Measurements from ENCODE around the gene TAP2. TPM values are rescaled to one million over a fixed set of nuclear protein-coding genes. Genes with fewer than 3 reads are reported as not detected.

The TAP2 gene
- total and polyA plus RNA-seq, 2 of the 13 experiments (the other 11 are each of a cell fraction or from before 2014, with no cell fraction given), result 10.3 to 17.6 TPM

DNA sequence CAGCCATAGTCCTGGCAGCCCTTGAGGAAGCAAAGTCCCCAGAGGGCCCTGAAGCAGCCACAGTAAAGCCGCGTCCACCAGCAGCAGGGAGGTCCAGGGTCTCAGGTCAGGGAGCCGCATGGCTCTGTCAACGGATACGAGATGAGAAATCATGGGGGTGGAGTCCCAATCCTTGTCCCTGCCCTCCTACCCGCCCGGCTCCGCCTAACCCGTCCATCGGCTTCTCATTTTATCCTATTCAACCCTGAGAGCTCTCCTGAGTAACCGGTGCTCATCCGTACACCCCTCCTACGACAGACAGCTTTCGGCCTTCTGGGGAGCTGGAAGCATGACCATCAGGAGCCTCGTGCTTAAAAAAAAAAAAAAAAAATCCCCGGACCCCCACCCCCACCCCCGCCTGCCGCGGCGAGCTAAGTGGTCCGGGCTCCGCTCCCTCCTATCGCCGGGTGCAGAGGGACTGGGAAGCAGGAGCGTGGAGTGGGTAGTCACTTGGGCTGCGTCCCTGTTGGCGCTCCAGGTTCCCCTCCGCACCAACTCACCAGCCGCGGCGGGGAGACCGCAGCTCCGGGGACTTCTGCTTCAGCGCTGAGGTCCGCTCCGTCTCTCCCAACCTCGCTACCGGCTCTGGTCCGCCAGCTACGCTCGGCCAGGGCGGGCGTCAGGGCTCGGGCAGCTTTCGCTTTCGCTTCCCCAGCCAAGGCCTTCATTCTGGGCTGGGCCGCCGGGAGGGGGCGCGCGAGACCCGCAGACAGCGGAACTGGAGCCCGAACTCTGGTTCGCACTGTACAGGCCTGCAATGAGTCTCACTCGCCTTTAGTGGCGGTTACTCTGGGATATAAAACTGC, at the start of gene TAP2 (continued):
- TF ChIP-seq, protein P1, sequence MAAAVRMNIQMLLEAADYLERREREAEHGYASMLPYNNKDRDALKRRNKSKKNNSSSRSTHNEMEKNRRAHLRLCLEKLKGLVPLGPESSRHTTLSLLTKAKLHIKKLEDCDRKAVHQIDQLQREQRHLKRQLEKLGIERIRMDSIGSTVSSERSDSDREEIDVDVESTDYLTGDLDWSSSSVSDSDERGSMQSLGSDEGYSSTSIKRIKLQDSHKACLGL (CRISPR knock-in tag; IDR thresholded peaks at IDR 0.05), result peak; percentile 88
- TF ChIP-seq ZMYM4 (CRISPR knock-in tag; IDR thresholded peaks at IDR 0.05), result peak; percentile 50
- TF ChIP-seq, protein P2, sequence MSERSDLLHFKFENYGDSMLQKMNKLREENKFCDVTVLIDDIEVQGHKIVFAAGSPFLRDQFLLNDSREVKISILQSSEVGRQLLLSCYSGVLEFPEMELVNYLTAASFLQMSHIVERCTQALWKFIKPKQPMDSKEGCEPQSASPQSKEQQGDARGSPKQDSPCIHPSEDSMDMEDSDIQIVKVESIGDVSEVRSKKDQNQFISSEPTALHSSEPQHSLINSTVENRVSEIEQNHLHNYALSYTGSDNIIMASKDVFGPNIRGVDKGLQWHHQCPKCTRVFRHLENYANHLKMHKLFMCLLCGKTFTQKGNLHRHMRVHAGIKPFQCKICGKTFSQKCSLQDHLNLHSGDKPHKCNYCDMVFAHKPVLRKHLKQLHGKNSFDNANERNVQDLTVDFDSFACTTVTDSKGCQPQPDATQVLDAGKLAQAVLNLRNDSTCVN (CRISPR knock-in tag; IDR thresholded peaks at IDR 0.05; ENCODE audit: borderline replicate concordance), result no peak; the same call in 1 of the 2 replicates
- peak; percentile 81; the same call in 1 of the 2 replicates for TF ChIP-seq ZNF556 (CRISPR knock-in tag; IDR thresholded peaks at IDR 0.05; ENCODE audit: borderline replicate concordance)
- TF ChIP-seq ZNF331 (CRISPR knock-in tag; IDR thresholded peaks at IDR 0.05), result peak; percentile 87; the same call in 1 of the 2 replicates
- no peak for TF ChIP-seq ZNF615 (CRISPR knock-in tag; IDR thresholded peaks at IDR 0.05; ENCODE audit: borderline replicate concordance)
- TF ChIP-seq, protein P3, sequence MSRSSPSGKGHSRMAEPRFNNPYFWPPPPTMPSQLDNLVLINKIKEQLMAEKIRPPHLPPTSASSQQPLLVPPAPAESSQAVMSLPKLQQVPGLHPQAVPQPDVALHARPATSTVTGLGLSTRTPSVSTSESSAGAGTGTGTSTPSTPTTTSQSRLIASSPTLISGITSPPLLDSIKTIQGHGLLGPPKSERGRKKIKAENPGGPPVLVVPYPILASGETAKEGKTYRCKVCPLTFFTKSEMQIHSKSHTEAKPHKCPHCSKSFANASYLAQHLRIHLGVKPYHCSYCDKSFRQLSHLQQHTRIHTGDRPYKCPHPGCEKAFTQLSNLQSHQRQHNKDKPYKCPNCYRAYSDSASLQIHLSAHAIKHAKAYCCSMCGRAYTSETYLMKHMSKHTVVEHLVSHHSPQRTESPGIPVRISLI (CRISPR knock-in tag; IDR thresholded peaks at IDR 0.05; ENCODE audit: borderline replicate concordance), result peak; percentile 44; the same call in 1 of the 2 replicates
- TF ChIP-seq, protein P4, sequence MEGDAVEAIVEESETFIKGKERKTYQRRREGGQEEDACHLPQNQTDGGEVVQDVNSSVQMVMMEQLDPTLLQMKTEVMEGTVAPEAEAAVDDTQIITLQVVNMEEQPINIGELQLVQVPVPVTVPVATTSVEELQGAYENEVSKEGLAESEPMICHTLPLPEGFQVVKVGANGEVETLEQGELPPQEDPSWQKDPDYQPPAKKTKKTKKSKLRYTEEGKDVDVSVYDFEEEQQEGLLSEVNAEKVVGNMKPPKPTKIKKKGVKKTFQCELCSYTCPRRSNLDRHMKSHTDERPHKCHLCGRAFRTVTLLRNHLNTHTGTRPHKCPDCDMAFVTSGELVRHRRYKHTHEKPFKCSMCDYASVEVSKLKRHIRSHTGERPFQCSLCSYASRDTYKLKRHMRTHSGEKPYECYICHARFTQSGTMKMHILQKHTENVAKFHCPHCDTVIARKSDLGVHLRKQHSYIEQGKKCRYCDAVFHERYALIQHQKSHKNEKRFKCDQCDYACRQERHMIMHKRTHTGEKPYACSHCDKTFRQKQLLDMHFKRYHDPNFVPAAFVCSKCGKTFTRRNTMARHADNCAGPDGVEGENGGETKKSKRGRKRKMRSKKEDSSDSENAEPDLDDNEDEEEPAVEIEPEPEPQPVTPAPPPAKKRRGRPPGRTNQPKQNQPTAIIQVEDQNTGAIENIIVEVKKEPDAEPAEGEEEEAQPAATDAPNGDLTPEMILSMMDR (CRISPR knock-in tag; IDR thresholded peaks at IDR 0.05), result peak; percentile 99
- no peak for TF ChIP-seq ZNF558 (CRISPR knock-in tag; IDR thresholded peaks at IDR 0.05; ENCODE audit: borderline replicate concordance)
- peak; percentile 75; the same call in 1 of the 2 replicates for TF ChIP-seq ISX (CRISPR knock-in tag; conservative IDR thresholded peaks at IDR 0.05)
- no peak; the same call in 1 of the 2 replicates for TF ChIP-seq ZNF670 (CRISPR knock-in tag; IDR thresholded peaks at IDR 0.05; ENCODE audit: borderline replicate concordance)
- no peak for TF ChIP-seq ZNF839 (CRISPR knock-in tag; IDR thresholded peaks at IDR 0.05; ENCODE audit: borderline replicate concordance)
- no peak for TF ChIP-seq ZNF850 (CRISPR knock-in tag; conservative IDR thresholded peaks at IDR 0.05)
- TF ChIP-seq ONECUT2 (CRISPR knock-in tag; IDR thresholded peaks at IDR 0.05), result no peak
- TF ChIP-seq ZNF3 (CRISPR knock-in tag; IDR thresholded peaks at IDR 0.05), result no peak
- peak; percentile 66 for TF ChIP-seq NKX3-1 (CRISPR knock-in tag; IDR thresholded peaks at IDR 0.05)
- TF ChIP-seq, protein P5, sequence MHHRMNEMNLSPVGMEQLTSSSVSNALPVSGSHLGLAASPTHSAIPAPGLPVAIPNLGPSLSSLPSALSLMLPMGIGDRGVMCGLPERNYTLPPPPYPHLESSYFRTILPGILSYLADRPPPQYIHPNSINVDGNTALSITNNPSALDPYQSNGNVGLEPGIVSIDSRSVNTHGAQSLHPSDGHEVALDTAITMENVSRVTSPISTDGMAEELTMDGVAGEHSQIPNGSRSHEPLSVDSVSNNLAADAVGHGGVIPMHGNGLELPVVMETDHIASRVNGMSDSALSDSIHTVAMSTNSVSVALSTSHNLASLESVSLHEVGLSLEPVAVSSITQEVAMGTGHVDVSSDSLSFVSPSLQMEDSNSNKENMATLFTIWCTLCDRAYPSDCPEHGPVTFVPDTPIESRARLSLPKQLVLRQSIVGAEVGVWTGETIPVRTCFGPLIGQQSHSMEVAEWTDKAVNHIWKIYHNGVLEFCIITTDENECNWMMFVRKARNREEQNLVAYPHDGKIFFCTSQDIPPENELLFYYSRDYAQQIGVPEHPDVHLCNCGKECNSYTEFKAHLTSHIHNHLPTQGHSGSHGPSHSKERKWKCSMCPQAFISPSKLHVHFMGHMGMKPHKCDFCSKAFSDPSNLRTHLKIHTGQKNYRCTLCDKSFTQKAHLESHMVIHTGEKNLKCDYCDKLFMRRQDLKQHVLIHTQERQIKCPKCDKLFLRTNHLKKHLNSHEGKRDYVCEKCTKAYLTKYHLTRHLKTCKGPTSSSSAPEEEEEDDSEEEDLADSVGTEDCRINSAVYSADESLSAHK (CRISPR knock-in tag; IDR thresholded peaks at IDR 0.05; ENCODE audit: borderline replicate concordance), result 0 out of 2 replicates have a peak, but pooled peaks have one; percentile 69
- TF ChIP-seq RELA (CRISPR knock-in tag; IDR thresholded peaks at IDR 0.05), result 0 out of 2 replicates have a peak, but pooled peaks have one; percentile 68
- no peak for TF ChIP-seq ZNF282 (IDR thresholded peaks at IDR 0.05; ENCODE audit: partially characterized antibody)
- no peak for TF ChIP-seq CC2D1A (CRISPR knock-in tag; IDR thresholded peaks at IDR 0.05)
- TF ChIP-seq KLF16 (CRISPR knock-in tag; IDR thresholded peaks at IDR 0.05), result peak in 1 of 2 experiments; percentile 84; a peak in 2 of 4 replicates
- TF ChIP-seq ZNF253 (CRISPR knock-in tag; IDR thresholded peaks at IDR 0.05; ENCODE audit: borderline replicate concordance), result no peak
